ENCODE measurements around the gene XYLT1. TPM values are rescaled to one million over a fixed set of nuclear protein-coding genes. Genes with fewer than 3 reads are reported as not detected.
A peak's percentile ranks its signal among the peaks of the same experiment; 100 is the strongest.

The XYLT1 gene
- total and polyA plus RNA-seq, 12 donors: 0.29 to 4.0 (median 1.6) TPM

DNA sequence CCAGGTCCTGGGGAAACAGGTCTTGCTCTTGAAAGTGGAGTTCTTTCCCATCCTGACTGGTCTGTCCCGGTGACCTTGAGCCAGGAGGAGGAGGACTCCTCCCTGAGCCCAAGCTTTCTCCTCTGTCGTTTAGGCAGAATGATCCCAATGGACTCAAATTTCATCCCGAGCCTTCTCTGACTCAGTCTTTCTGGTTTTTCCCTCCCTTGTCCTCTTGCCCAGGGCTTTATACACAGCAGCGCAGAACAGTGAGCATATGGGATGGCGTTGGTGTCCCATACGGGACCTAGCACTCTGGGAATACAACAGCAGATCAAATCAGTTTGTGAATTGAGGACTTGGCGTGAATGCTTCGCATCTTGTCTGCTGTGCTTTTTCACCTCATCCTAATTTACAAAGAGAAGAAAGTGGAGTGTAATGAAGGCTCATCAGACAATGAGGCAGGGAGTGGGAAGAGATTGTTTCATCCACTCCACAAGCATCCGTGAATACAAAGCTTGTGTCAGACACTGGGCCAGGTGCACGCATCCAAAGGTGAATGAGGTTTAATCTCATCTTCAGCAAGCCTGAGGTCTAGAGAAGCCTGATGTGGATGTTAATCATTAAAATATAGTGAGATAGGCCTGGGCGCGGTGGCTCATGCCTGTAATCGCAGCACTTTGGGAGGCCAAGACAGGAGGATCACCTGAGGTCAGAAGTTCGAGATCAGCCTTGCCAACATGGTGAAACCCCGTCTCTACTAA lies 1.1 kb upstream of the XYLT1 start:
- peak in 4 of 8 donors; percentile 6 to 51 (median 22) for ATAC-seq
- H3K36me3 ChIP-seq: no peaks in the 10 kb centered on the region
- H3K4me3 ChIP-seq: no peak overlapping the region
- peak overlapping the region in 4 of 10 donors; percentile 27 to 68 (median 48) for H3K27ac ChIP-seq
- DNase-seq: no peak
- H3K4me1 ChIP-seq: peaks cover 0 to 56% (median 16%) of the 10 kb centered on the region in 9 donors
- TF ChIP-seq, protein P1, sequence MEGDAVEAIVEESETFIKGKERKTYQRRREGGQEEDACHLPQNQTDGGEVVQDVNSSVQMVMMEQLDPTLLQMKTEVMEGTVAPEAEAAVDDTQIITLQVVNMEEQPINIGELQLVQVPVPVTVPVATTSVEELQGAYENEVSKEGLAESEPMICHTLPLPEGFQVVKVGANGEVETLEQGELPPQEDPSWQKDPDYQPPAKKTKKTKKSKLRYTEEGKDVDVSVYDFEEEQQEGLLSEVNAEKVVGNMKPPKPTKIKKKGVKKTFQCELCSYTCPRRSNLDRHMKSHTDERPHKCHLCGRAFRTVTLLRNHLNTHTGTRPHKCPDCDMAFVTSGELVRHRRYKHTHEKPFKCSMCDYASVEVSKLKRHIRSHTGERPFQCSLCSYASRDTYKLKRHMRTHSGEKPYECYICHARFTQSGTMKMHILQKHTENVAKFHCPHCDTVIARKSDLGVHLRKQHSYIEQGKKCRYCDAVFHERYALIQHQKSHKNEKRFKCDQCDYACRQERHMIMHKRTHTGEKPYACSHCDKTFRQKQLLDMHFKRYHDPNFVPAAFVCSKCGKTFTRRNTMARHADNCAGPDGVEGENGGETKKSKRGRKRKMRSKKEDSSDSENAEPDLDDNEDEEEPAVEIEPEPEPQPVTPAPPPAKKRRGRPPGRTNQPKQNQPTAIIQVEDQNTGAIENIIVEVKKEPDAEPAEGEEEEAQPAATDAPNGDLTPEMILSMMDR (IDR thresholded peaks at IDR 0.05): no peak
- intact Hi-C loops (cut with DNase I): loop anchor here in 2 of 10 donors (10.0 kb wide), 2 partner anchors 277 to 607 kb away; no protein-coding TSS in a partner anchor
- WGBS, 2 donors: 80 to 82% methylated on average over 15 of the region's 15 CpGs
- peaks cover 0 to 60% (median 53%) of the 10 kb centered on the region in 7 donors for H3K27me3 ChIP-seq
- H3K9me3 ChIP-seq: no peaks in the 10 kb centered on the region

DNA sequence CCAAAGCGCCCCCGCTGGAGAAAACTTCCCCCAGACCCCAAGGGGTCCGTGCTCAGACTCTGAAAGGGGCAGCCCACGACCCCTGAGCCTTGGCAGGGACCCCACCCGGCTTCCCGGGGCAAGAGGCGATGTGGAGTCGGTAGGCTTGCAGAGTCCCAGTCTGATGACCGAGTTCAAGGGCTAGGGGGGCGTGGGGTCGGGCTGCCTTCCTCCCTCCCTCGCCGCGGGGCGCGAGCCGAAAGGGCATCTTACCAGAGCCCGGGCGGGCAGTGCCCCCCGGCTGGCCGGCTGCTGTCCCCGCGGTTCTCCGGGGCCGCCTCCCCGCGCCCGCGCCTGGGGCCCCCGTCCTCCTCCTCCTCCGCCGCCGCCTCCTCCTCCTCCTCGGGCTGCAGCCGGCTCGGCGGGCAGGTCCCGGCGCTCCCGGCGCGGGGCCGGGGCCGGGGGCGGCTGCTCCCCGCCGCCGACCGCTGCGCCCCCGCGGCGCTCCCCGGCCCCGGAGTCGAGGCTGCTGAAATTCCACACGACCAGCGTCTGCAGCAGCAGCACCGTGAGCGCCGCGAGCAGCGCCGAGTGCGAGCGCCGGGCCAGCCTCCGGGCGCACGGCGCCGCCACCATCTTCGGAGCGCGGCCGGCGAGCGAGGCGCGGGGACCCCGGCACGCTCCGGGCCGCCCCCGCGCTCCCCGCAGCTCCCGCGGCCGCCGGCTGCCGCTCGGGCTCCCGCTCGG lies 415 bp downstream of the XYLT1 start:
- WGBS, 2 donors: 0% methylated on average over 35 to 79 of the region's 95 CpGs
- H3K27me3 ChIP-seq: peaks cover 0 to 59% (median 43%) of the 10 kb centered on the region in 7 donors
- no peaks in the 10 kb centered on the region for H3K36me3 ChIP-seq
- DNase-seq (no peak), ATAC-seq (peak in 1 of 8 donors; percentile 1)
- H3K9me3 ChIP-seq: no peaks in the 10 kb centered on the region
- intact Hi-C loops (cut with DNase I): loop anchor here in 2 of 10 donors (10.0 kb wide), 2 partner anchors 276 to 606 kb away; no protein-coding TSS in a partner anchor
- TF ChIP-seq, protein P1 (IDR thresholded peaks at IDR 0.05): no peak
- peak overlapping the region in 1 of 10 donors; percentile 68 for H3K27ac ChIP-seq
- H3K4me1 ChIP-seq: peaks cover 0 to 51% (median 16%) of the 10 kb centered on the region in 9 donors
- peak overlapping the region; percentile 50 to 70 (median 60) for H3K4me3 ChIP-seq

DNA sequence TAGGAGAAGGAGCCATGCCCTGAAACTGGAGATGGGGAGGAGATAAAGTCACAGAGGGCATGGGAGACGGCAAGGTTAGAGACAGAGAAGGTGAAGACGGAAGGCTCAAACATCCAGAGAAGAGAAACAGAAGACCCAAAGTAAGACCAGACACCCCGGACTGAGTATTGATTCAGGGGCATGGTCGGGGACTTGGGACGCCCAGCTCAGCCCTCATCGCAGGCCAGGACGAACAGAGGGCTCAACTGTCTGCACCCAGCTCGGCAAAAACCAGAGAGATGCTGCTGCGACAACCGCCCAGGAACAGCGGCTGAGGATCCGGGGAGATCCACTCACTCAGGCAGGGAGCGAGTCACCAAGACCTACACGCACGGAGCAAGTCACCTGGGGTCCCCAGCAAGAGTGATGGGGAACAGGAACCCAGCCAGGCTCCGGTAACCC lies 999 bp downstream of the XYLT1 start:
- Histone ChIP-seq H3K36me3 (no peaks in the 10 kb centered on the region), H3K4me3 (peak overlapping the region; percentile 50 to 70 (median 60)), H3K27me3 (peaks cover 0 to 53% (median 39%) of the 10 kb centered on the region in 7 donors), H3K9me3 (no peaks in the 10 kb centered on the region), H3K27ac (peak overlapping the region in 1 of 10 donors; percentile 68), H3K4me1 (peaks cover 0 to 51% (median 16%) of the 10 kb centered on the region in 9 donors)
- TF ChIP-seq, protein P1 (IDR thresholded peaks at IDR 0.05): no peak
- ATAC-seq (peak in 3 of 8 donors; percentile 6 to 44 (median 29)), DNase-seq (no peak)
- intact Hi-C loops (cut with DNase I): loop anchor here (2.0 to 10.0 kb wide), 12 partner anchors 65 to 615 kb away; no protein-coding TSS in a partner anchor
- WGBS, 2 donors: 4% methylated on average over 16 of the region's 16 CpGs

Measured in heart right ventricle (tissue), 16 donors.